ENCODE results near the gene FLACC1. TPM values are rescaled to one million over a fixed set of nuclear protein-coding genes. Genes with fewer than 3 reads are reported as not detected.
"Not testable (repeated sequence)": the region's sequence is repeated elsewhere in the genome, so short reads cannot be mapped to it uniquely, and the experiment has no call there.

FLACC1 gene
- total RNA-seq, 1 experiment from 2014 or later: 0.45 TPM

GRCh38 chr2:201257956-201258665 is 99.0 kb downstream of the FLACC1 start:
- peak; percentile 81 for DNase-seq (ENCODE audit: extremely low read depth, low read depth)

GRCh38 chr2:201257381-201257955 is 99.7 kb downstream of the FLACC1 start:
- DNase-seq (ENCODE audit: extremely low read depth, low read depth): no peak

GRCh38 chr2:201256082-201256481 is 101.1 kb downstream of the FLACC1 start:
- no peak for DNase-seq (ENCODE audit: extremely low read depth, low read depth)

GRCh38 chr2:201255408-201256033 is 101.6 kb downstream of the FLACC1 start:
- DNase-seq (ENCODE audit: extremely low read depth, low read depth): no peak

GRCh38 chr2:201254081-201254730 is 102.9 kb downstream of the FLACC1 start:
- DNase-seq (ENCODE audit: extremely low read depth, low read depth): peak; percentile 63

GRCh38 chr2:201250741-201251140 is 106.4 kb downstream of the FLACC1 start:
- DNase-seq (ENCODE audit: extremely low read depth, low read depth): no peak

- no peak for DNase-seq (ENCODE audit: extremely low read depth, low read depth)
These were observed 107.3 kb downstream of the FLACC1 start for GRCh38 chr2:201249889-201250288.

- DNase-seq (ENCODE audit: extremely low read depth, low read depth): no peak
These were observed 108.8 kb downstream of the FLACC1 start for GRCh38 chr2:201248288-201248844.

- DNase-seq (ENCODE audit: extremely low read depth, low read depth): no peak
These were observed 110.9 kb downstream of the FLACC1 start for GRCh38 chr2:201246280-201246679.

GRCh38 chr2:201244829-201245228 is 112.3 kb downstream of the FLACC1 start:
- DNase-seq (ENCODE audit: extremely low read depth, low read depth): no peak

- no peak for DNase-seq (ENCODE audit: extremely low read depth, low read depth)
These were observed 114.4 kb downstream of the FLACC1 start for GRCh38 chr2:201242571-201243277.

- DNase-seq (ENCODE audit: extremely low read depth, low read depth): not testable (repeated sequence)
These were observed 117.8 kb downstream of the FLACC1 start for GRCh38 chr2:201239167-201239935.

Other genes with a start within 250 kb of the FLACC1 start
- 70.1 and 71.1 TPM in 2 replicates for gene CFLAR, start 241.2 kb downstream of the FLACC1 start, total RNA-seq (2014; rRNA removed; shearing (Covaris generic))
- gene CASP10, start 174.2 kb downstream of the FLACC1 start, total RNA-seq (2014; rRNA removed; shearing (Covaris generic)): 12.7 and 13.0 TPM in 2 replicates
- 83.9 and 85.8 TPM in 2 replicates for gene CASP8, start 96.8 kb downstream of the FLACC1 start, total RNA-seq (2014; rRNA removed; shearing (Covaris generic))
- gene TRAK2, start 94.1 kb upstream of the FLACC1 start, total RNA-seq (2014; rRNA removed; shearing (Covaris generic)): 62.2 and 62.5 TPM in 2 replicates
- gene STRADB, start 94.4 kb upstream of the FLACC1 start, total RNA-seq (2014; rRNA removed; shearing (Covaris generic)): 46.1 and 51.5 TPM in 2 replicates

All from NCI-H460 (cell line).